Kidney (tissue), 14 donors: ENCODE data around the gene ERMARD. TPM values are rescaled to one million over a fixed set of nuclear protein-coding genes. Genes with fewer than 3 reads are reported as not detected.

Experiments used
- DNase-seq, 5 donors: peaks; one replicate each; pipeline ENCODE4 v3.0.0-alpha.2; 2013 to 2020
- FAIRE-seq: peaks from 2 replicates; lab custom pipeline; 2012; peaks lifted over from hg19 to GRCh38; lab: Jason Lieb, UNC
- H3K27ac ChIP-seq, 2 donors: one replicate each; pipeline ENCODE4 v1.7.0; 2013; ENCODE audit warnings: low read depth in 2 of 2, low read length in 2 of 2, inconsistent platforms in 1 of 2
- H3K27me3 ChIP-seq: one replicate; pipeline ENCODE4 v1.7.1; 2013; ENCODE audit warnings: low read length, inconsistent platforms; ENCODE audit not compliant: control insufficient read depth, insufficient read depth
- H3K36me3 ChIP-seq, 3 donors: one replicate each; pipeline versions ENCODE4 v1.7.0 to v1.7.1; 2013; ENCODE audit warnings: low read length in 3 of 3, control low read depth in 1 of 3, inconsistent platforms in 1 of 3; ENCODE audit not compliant: insufficient read depth in 3 of 3, control insufficient read depth in 2 of 3
- H3K4me1 ChIP-seq, 3 donors: one replicate each; pipeline versions ENCODE4 v1.7.0 to v1.7.1; 2013; ENCODE audit warnings: low read length in 3 of 3, inconsistent platforms in 1 of 3, low read depth in 1 of 3; ENCODE audit not compliant: control insufficient read depth in 2 of 3, insufficient read depth in 2 of 3
- H3K4me3 ChIP-seq, 3 donors: one replicate each; pipeline versions ENCODE4 v1.7.0 to v1.8.1; 2013; ENCODE audit warnings: low read length in 3 of 3, control low read depth in 1 of 3, inconsistent platforms in 1 of 3
- H3K9ac ChIP-seq, 3 donors: one replicate each; pipeline versions ENCODE4 v1.7.0 to v1.7.1; 2013; ENCODE audit warnings: low read length in 3 of 3, control low read depth in 1 of 3, inconsistent platforms in 1 of 3
- H3K9me3 ChIP-seq, 3 donors: one replicate each; pipeline versions ENCODE4 v1.7.0 to v1.7.1; 2013; ENCODE audit warnings: low read length in 3 of 3, control low read depth in 1 of 3, inconsistent platforms in 1 of 3; ENCODE audit not compliant: control insufficient read depth in 2 of 3, insufficient read depth in 1 of 3
- intact Hi-C: fragments of 100-400 bp; cut with DNase I; formaldehyde crosslinking; loops from one replicate; pipeline ENCODE4 v1.11.1; 2022
- polyA plus RNA-seq: library from polyadenylated mRNA; stranded (reverse); fragments of 350-450 nt; fragmentation: Illumina TruSeq; extraction: RNeasy Lipid Tissue Mini Kit (QIAGEN cat#74804); gene quantifications from one replicate; pipeline ENCODE4 v1.2.3, GENCODE V29; 2014; ENCODE audit warnings: low read depth, low replicate concordance; ENCODE audit not compliant: insufficient read depth
- total RNA-seq: library from RNA; stranded (reverse); fragmentation: NEBNext Ultra II Directional; extraction: Animal tissue kit (Norgen Biotek cat#: 25700); gene quantifications from one replicate; pipeline ENCODE4 v1.2.1, GENCODE V29; 2021
- TF ChIP-seq, protein P1 (sequence below): IDR thresholded peaks from 3 replicates; pipeline ENCODE4 v1.5.1; 2012; ENCODE audit warnings: mild to moderate bottlenecking, moderate library complexity, borderline replicate concordance; ENCODE audit not compliant: insufficient read depth; ENCODE audit errors: extremely low read depth
- donor health status: control.
- donor health status: control.
- donor health status: control.
- donor health status: control.
- donor health status: control.
- donor health status: DM: yes; HTN: yes; CAD: no.
- donor health status: Normal renal cell carcinoma (clear cell type).

The ERMARD gene
- total and polyA plus RNA-seq, 2 donors from 2014 or later = 22.3 to 36.8 TPM

DNA sequence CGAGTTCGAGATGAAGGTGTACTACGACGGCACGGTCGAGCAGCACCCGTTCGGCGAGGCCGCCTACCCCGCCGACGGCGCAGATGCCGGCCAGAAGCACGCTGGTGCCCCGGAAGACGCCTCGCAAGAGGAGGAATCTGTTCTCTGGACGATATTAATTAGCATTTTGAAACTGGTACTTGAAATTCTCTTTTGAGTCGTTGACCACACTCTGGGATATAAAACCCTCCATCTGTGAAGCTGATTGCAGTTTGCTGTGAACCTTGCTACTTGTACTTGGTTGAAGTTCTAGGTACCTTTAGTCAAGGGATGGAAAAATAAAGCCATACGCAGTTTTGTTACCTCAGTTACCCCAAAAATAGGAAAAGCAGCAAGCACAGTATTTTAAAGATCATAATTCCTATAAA lies 48.6 kb upstream of the ERMARD start:
- Histone ChIP-seq H3K27me3 (no peaks in the 10 kb centered on the region), H3K9me3 (no peaks in the 10 kb centered on the region), H3K27ac (peak overlapping the region; percentile 92 to 93), H3K36me3 (peaks cover 5 to 6% (median 6%) of the 10 kb centered on the region in 3 donors), H3K9ac (peak overlapping the region; percentile 44 to 96 (median 62)), H3K4me3 (peak overlapping the region; percentile 75 to 97 (median 77)), H3K4me1 (peaks cover 4 to 18% (median 14%) of the 10 kb centered on the region in 3 donors)
- no peak for FAIRE-seq
- TF ChIP-seq, protein P1, sequence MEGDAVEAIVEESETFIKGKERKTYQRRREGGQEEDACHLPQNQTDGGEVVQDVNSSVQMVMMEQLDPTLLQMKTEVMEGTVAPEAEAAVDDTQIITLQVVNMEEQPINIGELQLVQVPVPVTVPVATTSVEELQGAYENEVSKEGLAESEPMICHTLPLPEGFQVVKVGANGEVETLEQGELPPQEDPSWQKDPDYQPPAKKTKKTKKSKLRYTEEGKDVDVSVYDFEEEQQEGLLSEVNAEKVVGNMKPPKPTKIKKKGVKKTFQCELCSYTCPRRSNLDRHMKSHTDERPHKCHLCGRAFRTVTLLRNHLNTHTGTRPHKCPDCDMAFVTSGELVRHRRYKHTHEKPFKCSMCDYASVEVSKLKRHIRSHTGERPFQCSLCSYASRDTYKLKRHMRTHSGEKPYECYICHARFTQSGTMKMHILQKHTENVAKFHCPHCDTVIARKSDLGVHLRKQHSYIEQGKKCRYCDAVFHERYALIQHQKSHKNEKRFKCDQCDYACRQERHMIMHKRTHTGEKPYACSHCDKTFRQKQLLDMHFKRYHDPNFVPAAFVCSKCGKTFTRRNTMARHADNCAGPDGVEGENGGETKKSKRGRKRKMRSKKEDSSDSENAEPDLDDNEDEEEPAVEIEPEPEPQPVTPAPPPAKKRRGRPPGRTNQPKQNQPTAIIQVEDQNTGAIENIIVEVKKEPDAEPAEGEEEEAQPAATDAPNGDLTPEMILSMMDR = no peak
- intact Hi-C loops = no loop called here
- DNase-seq = no peak

DNA sequence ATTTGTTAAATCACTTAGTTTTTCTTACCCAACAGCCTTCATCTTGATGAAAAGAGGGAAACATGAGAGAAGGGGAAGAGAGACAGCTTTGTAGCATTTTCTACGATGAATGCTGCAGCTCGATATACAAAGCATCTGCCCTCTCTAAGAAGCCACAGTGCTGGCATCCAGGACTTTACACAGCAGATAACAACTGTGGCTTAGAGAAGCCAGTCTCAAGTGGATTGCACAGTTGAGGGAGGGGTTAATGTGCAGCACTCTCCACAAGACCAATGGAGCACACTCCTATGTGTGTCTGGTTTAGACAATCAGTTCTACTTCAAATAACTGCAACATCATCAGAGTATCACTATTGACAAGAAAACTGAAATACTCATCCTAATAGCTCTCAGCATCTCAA lies 43.6 kb upstream of the ERMARD start:
- DNase-seq = no peak
- Histone ChIP-seq H3K9me3 (no peaks in the 10 kb centered on the region), H3K4me1 (peaks cover 4 to 20% (median 13%) of the 10 kb centered on the region in 3 donors), H3K9ac (no peak overlapping the region), H3K27me3 (no peaks in the 10 kb centered on the region), H3K27ac (no peak overlapping the region), H3K4me3 (no peak overlapping the region), H3K36me3 (peaks cover 7 to 31% (median 17%) of the 10 kb centered on the region in 3 donors)
- intact Hi-C loops = no loop called here
- FAIRE-seq = no peak
- TF ChIP-seq, protein P1 = no peak

DNA sequence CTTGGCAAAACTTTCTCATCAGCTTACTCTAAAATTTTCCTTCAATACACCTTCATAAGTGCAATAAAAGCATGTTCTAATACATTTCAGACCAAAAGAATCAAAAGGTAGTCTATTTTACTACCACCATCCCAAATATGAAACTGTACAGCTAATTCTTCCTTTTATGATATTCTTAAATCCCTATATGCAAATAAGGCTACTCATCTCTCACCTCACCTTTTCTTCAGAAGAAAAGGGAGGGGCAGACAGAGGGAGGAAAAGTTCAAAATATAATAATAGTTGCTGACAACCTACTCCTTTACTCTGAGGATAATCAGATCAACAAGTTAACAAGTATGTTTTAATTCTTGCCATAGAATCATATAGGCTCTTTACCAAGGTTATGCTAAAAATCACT lies 42.1 kb upstream of the ERMARD start:
- no peak for FAIRE-seq
- Histone ChIP-seq H3K4me1 (peaks cover 0 to 9% (median 2%) of the 10 kb centered on the region in 3 donors), H3K9ac (no peak overlapping the region), H3K9me3 (no peaks in the 10 kb centered on the region), H3K27ac (no peak overlapping the region), H3K27me3 (no peaks in the 10 kb centered on the region), H3K4me3 (no peak overlapping the region), H3K36me3 (peaks cover 8 to 38% (median 20%) of the 10 kb centered on the region in 3 donors)
- TF ChIP-seq, protein P1 = no peak
- intact Hi-C loops = no loop called here
- no peak for DNase-seq

DNA sequence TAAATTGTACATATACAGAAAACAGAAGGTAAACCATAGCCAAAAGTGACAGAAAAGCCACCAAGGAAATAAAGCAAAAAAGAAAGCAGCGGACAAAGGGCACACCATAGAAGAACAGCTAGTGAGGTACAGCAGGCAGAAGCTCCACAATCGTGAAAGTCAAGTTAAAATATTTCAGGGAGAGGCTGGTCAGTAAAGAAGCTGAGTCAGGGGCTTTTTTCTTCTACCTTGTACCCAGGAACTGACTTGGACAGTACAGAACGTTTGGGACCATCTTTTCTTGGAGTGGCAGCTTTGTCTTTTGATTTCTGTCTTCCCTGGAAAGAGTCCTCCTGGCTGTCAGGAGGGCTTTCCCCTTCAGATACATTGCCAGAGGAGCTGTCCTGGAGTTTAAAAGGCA lies 41.4 kb upstream of the ERMARD start:
- intact Hi-C loops = no loop called here
- Histone ChIP-seq H3K27ac (no peak overlapping the region), H3K4me3 (no peak overlapping the region), H3K36me3 (peaks cover 8 to 45% (median 21%) of the 10 kb centered on the region in 3 donors), H3K4me1 (peaks cover 0 to 6% (median 2%) of the 10 kb centered on the region in 3 donors), H3K9me3 (no peaks in the 10 kb centered on the region), H3K9ac (no peak overlapping the region), H3K27me3 (no peaks in the 10 kb centered on the region)
- TF ChIP-seq, protein P1 = no peak
- DNase-seq (no peak), FAIRE-seq (no peak)
